ENCODE data around the gene PCSK6. TPM values are rescaled to one million over a fixed set of nuclear protein-coding genes. Genes with fewer than 3 reads are reported as not detected.

PCSK6 gene
- total RNA-seq, 1 donor from 2014 or later, result 6.8 TPM

DNA sequence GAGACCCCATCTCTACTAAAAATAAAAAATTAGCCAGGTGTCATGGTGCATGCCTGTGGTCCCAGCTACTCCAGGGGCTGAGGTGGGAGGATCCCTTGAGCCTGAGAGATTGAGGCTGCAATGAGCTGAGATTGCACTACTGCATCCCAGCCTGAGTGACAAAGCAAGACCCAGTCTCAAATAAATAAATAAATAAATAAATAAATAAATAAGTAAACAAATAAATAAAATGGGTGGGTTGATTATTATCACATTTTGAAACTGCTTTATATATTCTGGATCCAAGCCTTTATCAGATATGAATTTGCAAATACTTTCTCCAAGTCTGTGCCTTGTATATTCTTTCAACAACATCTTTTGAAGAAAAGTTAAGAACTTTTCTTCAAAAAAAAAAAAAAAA is 22.2 kb upstream of the PCSK6 start:
- Histone ChIP-seq H3K36me3 (ENCODE audit: control insufficient read depth, insufficient read depth, low read length) (no peaks in the 10 kb centered on the region), H3K4me3 (ENCODE audit: low read depth, low read length) (no peak overlapping the region), H3K27me3 (ENCODE audit: control insufficient read depth, insufficient read depth, low read length) (no peaks in the 10 kb centered on the region)
- no peak for DNase-seq (ENCODE audit: low read depth)
- no peak for FAIRE-seq
- TF ChIP-seq, protein P1, sequence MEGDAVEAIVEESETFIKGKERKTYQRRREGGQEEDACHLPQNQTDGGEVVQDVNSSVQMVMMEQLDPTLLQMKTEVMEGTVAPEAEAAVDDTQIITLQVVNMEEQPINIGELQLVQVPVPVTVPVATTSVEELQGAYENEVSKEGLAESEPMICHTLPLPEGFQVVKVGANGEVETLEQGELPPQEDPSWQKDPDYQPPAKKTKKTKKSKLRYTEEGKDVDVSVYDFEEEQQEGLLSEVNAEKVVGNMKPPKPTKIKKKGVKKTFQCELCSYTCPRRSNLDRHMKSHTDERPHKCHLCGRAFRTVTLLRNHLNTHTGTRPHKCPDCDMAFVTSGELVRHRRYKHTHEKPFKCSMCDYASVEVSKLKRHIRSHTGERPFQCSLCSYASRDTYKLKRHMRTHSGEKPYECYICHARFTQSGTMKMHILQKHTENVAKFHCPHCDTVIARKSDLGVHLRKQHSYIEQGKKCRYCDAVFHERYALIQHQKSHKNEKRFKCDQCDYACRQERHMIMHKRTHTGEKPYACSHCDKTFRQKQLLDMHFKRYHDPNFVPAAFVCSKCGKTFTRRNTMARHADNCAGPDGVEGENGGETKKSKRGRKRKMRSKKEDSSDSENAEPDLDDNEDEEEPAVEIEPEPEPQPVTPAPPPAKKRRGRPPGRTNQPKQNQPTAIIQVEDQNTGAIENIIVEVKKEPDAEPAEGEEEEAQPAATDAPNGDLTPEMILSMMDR (IDR thresholded peaks at IDR 0.05; ENCODE audit: insufficient read depth, low read length, severe bottlenecking), result no peak

DNA sequence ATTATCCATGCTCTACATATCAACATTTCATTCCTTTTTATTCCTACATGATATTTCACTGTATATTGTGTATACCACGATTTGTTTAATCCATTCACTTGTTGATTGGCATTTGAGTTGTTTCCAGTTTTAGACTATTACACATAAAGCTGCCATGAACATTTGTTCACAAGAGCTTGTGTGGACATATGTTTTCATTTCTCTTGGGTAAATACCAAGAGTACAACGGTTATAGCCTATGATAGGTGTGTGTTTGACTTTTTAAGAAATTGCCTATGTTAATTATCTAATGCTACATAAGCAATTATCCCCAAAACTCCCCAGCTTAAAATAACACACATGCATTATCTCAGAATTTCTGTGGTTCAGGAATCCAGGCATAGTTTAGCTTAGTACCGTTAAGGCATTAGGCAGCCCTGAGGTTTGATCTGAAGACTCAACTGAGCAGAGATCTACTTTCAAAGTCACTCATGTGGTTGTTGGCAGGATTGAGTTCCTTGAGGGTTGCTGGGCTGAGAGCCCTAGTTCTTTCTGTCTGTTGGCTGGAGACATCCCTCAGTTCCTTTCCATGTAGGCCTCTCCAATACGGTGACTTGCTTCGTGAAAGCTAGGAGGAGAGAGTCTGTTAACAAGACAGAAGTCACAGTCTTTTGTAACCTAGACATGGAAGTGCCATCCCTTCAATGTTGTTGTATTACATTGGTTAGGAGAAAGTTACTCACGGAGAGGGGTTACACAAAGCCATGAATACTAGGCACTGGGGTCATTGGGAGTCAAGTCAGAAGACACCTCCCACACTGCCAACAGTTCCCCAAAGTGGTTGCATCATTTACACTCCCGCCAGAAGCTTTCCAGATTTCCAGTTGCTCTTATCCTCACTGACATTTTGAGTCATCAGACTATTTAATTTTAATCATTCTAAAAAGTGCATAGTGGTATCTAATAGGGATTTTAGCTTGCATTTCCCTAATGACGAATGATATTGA is 21.0 kb upstream of the PCSK6 start:
- H3K36me3 ChIP-seq (ENCODE audit: control insufficient read depth, insufficient read depth, low read length), result no peaks in the 10 kb centered on the region
- H3K4me3 ChIP-seq (ENCODE audit: low read depth, low read length), result no peak overlapping the region
- no peak for FAIRE-seq
- TF ChIP-seq, protein P1 (IDR thresholded peaks at IDR 0.05; ENCODE audit: insufficient read depth, low read length, severe bottlenecking), result no peak
- DNase-seq (ENCODE audit: low read depth), result no peak
- H3K27me3 ChIP-seq (ENCODE audit: control insufficient read depth, insufficient read depth, low read length), result no peaks in the 10 kb centered on the region

- no peaks in the 10 kb centered on the region for H3K27me3 ChIP-seq (ENCODE audit: control insufficient read depth, insufficient read depth, low read length)
- FAIRE-seq, result no peak
- no peaks in the 10 kb centered on the region for H3K36me3 ChIP-seq (ENCODE audit: control insufficient read depth, insufficient read depth, low read length)
- H3K4me3 ChIP-seq (ENCODE audit: low read depth, low read length), result no peak overlapping the region
- no peak for DNase-seq (ENCODE audit: low read depth)
- TF ChIP-seq, protein P1 (IDR thresholded peaks at IDR 0.05; ENCODE audit: insufficient read depth, low read length, severe bottlenecking), result no peak
These were observed 19.8 kb upstream of the PCSK6 start for GRCh38 chr15:101509279-101509678.

DNA sequence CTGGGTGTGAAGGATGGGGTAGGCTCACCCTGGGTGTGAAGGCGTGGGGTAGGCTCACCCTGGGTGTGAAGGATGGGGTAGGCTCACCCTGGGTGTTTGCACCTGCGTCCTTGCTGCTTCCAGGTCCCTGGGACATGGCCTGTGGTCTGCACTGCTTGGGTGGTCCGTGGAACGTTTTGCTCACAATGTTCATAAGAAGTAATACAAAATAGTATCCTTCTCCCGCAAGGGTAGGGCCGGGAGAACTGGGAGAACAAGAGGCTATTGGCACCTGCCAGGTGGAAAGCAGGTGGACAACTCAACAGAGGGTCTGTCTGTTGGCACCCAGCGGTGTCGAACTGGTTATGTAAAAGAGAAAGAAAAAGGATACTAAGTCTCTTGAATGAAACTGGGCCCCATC is 17.0 kb upstream of the PCSK6 start:
- DNase-seq (ENCODE audit: low read depth), result no peak
- no peaks in the 10 kb centered on the region for H3K27me3 ChIP-seq (ENCODE audit: control insufficient read depth, insufficient read depth, low read length)
- no peaks in the 10 kb centered on the region for H3K36me3 ChIP-seq (ENCODE audit: control insufficient read depth, insufficient read depth, low read length)
- H3K4me3 ChIP-seq (ENCODE audit: low read depth, low read length), result no peak overlapping the region
- no peak for FAIRE-seq
- TF ChIP-seq, protein P1 (IDR thresholded peaks at IDR 0.05; ENCODE audit: insufficient read depth, low read length, severe bottlenecking), result no peak

- TF ChIP-seq, protein P1 (IDR thresholded peaks at IDR 0.05; ENCODE audit: insufficient read depth, low read length, severe bottlenecking), result no peak
- Histone ChIP-seq H3K4me3 (ENCODE audit: low read depth, low read length) (no peak overlapping the region), H3K36me3 (ENCODE audit: control insufficient read depth, insufficient read depth, low read length) (no peaks in the 10 kb centered on the region), H3K27me3 (ENCODE audit: control insufficient read depth, insufficient read depth, low read length) (no peaks in the 10 kb centered on the region)
- DNase-seq (ENCODE audit: low read depth), result no peak
- no peak for FAIRE-seq
These were observed 16.3 kb upstream of the PCSK6 start for GRCh38 chr15:101505610-101506337.

Data from bronchial epithelial cell (primary cell).